ENCODE data around the gene PTPN14.

PTPN14 gene

GRCh38 chr1:214389734-214390133 is 161.7 kb downstream of the PTPN14 start:
- Histone ChIP-seq H3K79me2 (ENCODE audit: control insufficient read depth, insufficient read depth, low read length) (no peaks in the 10 kb centered on the region), H3K79me1 (ENCODE audit: low read length) (no peaks in the 10 kb centered on the region), H3K4ac (ENCODE audit: low read depth, low read length) (no peak overlapping the region), H2AK5ac (ENCODE audit: low read length) (no peak overlapping the region), H3K9ac (ENCODE audit: low read length) (no peak overlapping the region), H3K27me3 (ENCODE audit: insufficient read depth, low read length, poor library complexity) (no peaks in the 10 kb centered on the region), H3K4me1 (ENCODE audit: control insufficient read depth, low read depth, low read length) (no peaks in the 10 kb centered on the region), H3K27ac (ENCODE audit: low read depth, low read length) (no peak overlapping the region), H2BK120ac (ENCODE audit: low read depth, low read length) (no peak overlapping the region), H3K4me2 (ENCODE audit: low read length) (no peak overlapping the region), H3K23ac (ENCODE audit: low read length) (no peak overlapping the region), H2BK5ac (ENCODE audit: low read length) (no peak overlapping the region), H3K36me3 (ENCODE audit: control insufficient read depth, insufficient read depth, low read length) (peaks cover 1% of the 10 kb centered on the region), H3K56ac (ENCODE audit: low read length) (no peak overlapping the region), H3K18ac (ENCODE audit: low read length) (no peak overlapping the region), H4K8ac (ENCODE audit: low read depth, low read length) (no peak overlapping the region), H2BK15ac (replicated peaks; ENCODE audit: low read depth) (no peak overlapping the region), H4K5ac (ENCODE audit: low read length) (no peak overlapping the region), H3K4me3 (ENCODE audit: low read length) (no peak overlapping the region)
- no peak for DNase-seq
- no CpG with 5 or more reads among the region's 4 CpGs for WGBS (ENCODE audit: extremely low coverage, insufficient coverage, low lambda C conversion rate)

GRCh38 chr1:214386747-214387146 is 164.7 kb downstream of the PTPN14 start:
- Histone ChIP-seq H3K9ac (ENCODE audit: low read length) (no peak overlapping the region), H3K4me3 (ENCODE audit: low read length) (no peak overlapping the region), H2BK120ac (ENCODE audit: low read depth, low read length) (no peak overlapping the region), H4K8ac (ENCODE audit: low read depth, low read length) (no peak overlapping the region), H3K4me2 (ENCODE audit: low read length) (no peak overlapping the region), H3K56ac (ENCODE audit: low read length) (peak overlapping the region; percentile 40), H3K79me1 (ENCODE audit: low read length) (peaks cover 5% of the 10 kb centered on the region), H2BK5ac (ENCODE audit: low read length) (no peak overlapping the region), H3K4ac (ENCODE audit: low read depth, low read length) (no peak overlapping the region), H3K4me1 (ENCODE audit: control insufficient read depth, low read depth, low read length) (no peaks in the 10 kb centered on the region), H3K27ac (ENCODE audit: low read depth, low read length) (no peak overlapping the region), H3K23ac (ENCODE audit: low read length) (no peak overlapping the region), H2AK5ac (ENCODE audit: low read length) (no peak overlapping the region), H2BK15ac (replicated peaks; ENCODE audit: low read depth) (no peak overlapping the region), H3K79me2 (ENCODE audit: control insufficient read depth, insufficient read depth, low read length) (peaks cover 3% of the 10 kb centered on the region), H4K5ac (ENCODE audit: low read length) (no peak overlapping the region), H3K27me3 (ENCODE audit: insufficient read depth, low read length, poor library complexity) (no peaks in the 10 kb centered on the region), H3K18ac (ENCODE audit: low read length) (no peak overlapping the region), H3K36me3 (ENCODE audit: control insufficient read depth, insufficient read depth, low read length) (peaks cover 10% of the 10 kb centered on the region)
- no peak for DNase-seq
- WGBS (ENCODE audit: extremely low coverage, insufficient coverage, low lambda C conversion rate) = no CpG with 5 or more reads among the region's 14 CpGs

DNA sequence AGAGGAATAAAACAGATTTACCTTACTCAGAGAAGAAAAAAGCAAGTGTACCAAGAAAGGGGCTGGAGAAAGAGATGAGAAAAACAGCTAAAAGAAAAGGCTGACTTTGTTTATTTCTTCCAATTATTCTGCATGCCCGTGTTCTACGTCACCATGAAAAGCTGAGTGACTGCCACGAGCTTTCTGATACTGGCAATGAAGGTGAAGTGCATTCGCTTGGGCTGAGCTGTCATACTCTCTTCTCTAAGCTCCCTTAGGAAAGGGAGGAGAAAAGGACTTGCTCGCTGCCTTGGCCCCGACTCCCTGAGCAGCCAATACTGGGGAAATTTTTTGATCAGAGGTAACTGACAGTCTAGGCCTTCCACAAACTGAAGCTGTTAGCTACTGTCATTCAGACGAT is 165.1 kb downstream of the PTPN14 start:
- Histone ChIP-seq H3K36me3 (ENCODE audit: control insufficient read depth, insufficient read depth, low read length) (peaks cover 10% of the 10 kb centered on the region), H3K79me1 (ENCODE audit: low read length) (peaks cover 5% of the 10 kb centered on the region)
- no CpG with 5 or more reads among the region's 7 CpGs for WGBS (ENCODE audit: extremely low coverage, insufficient coverage, low lambda C conversion rate)

DNA sequence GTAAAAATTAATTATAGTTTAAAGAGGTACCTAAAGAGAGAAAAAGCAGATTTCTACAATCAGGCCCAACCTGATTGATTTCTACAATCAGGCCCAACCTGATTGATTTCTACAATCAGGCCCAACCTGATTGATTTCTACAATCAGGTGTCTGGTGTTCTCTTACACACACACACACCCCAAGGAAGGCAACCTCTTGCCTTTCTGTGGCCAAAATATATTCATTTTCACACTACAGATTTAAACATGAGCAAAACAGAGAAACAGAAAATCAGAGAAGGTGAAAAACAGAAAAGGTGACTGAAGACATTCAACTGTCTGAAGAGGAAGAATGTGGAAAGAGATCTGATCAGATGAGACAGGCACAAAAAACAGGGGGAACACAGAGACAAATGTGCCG is 166.0 kb downstream of the PTPN14 start:
- WGBS (ENCODE audit: extremely low coverage, insufficient coverage, low lambda C conversion rate) = no CpG with 5 or more reads among the region's 1 CpG
- Histone ChIP-seq H3K23ac (ENCODE audit: low read length) (no peak overlapping the region), H3K9ac (ENCODE audit: low read length) (no peak overlapping the region), H3K18ac (ENCODE audit: low read length) (no peak overlapping the region), H2BK5ac (ENCODE audit: low read length) (no peak overlapping the region), H4K8ac (ENCODE audit: low read depth, low read length) (no peak overlapping the region), H3K36me3 (ENCODE audit: control insufficient read depth, insufficient read depth, low read length) (peaks cover 10% of the 10 kb centered on the region), H3K27me3 (ENCODE audit: insufficient read depth, low read length, poor library complexity) (no peaks in the 10 kb centered on the region), H3K79me1 (ENCODE audit: low read length) (peaks cover 5% of the 10 kb centered on the region), H2AK5ac (ENCODE audit: low read length) (no peak overlapping the region), H2BK120ac (ENCODE audit: low read depth, low read length) (no peak overlapping the region), H4K5ac (ENCODE audit: low read length) (no peak overlapping the region), H3K56ac (ENCODE audit: low read length) (no peak overlapping the region), H3K27ac (ENCODE audit: low read depth, low read length) (no peak overlapping the region), H3K4ac (ENCODE audit: low read depth, low read length) (no peak overlapping the region), H3K4me1 (ENCODE audit: control insufficient read depth, low read depth, low read length) (peaks cover 9% of the 10 kb centered on the region), H3K4me3 (ENCODE audit: low read length) (no peak overlapping the region), H2BK15ac (replicated peaks; ENCODE audit: low read depth) (no peak overlapping the region), H3K4me2 (ENCODE audit: low read length) (no peak overlapping the region), H3K79me2 (ENCODE audit: control insufficient read depth, insufficient read depth, low read length) (peaks cover 3% of the 10 kb centered on the region)
- no peak for DNase-seq

More for the DNA sequence above, 165.1 kb downstream of the PTPN14 start:
- Histone ChIP-seq H4K8ac (ENCODE audit: low read depth, low read length) (no peak overlapping the region), H2AK5ac (ENCODE audit: low read length) (no peak overlapping the region), H3K9ac (ENCODE audit: low read length) (no peak overlapping the region), H3K27me3 (ENCODE audit: insufficient read depth, low read length, poor library complexity) (no peaks in the 10 kb centered on the region), H2BK15ac (replicated peaks; ENCODE audit: low read depth) (no peak overlapping the region), H3K18ac (ENCODE audit: low read length) (no peak overlapping the region), H3K4me1 (ENCODE audit: control insufficient read depth, low read depth, low read length) (peaks cover under 1% of the 10 kb centered on the region), H3K23ac (ENCODE audit: low read length) (no peak overlapping the region), H2BK120ac (ENCODE audit: low read depth, low read length) (no peak overlapping the region), H3K4me3 (ENCODE audit: low read length) (no peak overlapping the region), H3K4ac (ENCODE audit: low read depth, low read length) (no peak overlapping the region), H4K5ac (ENCODE audit: low read length) (no peak overlapping the region), H3K4me2 (ENCODE audit: low read length) (no peak overlapping the region), H3K56ac (ENCODE audit: low read length) (no peak overlapping the region), H3K27ac (ENCODE audit: low read depth, low read length) (no peak overlapping the region), H2BK5ac (ENCODE audit: low read length) (no peak overlapping the region), H3K79me2 (ENCODE audit: control insufficient read depth, insufficient read depth, low read length) (peaks cover 3% of the 10 kb centered on the region)
- no peak for DNase-seq

- no peak overlapping the region for H2AK5ac ChIP-seq (ENCODE audit: low read length)
- DNase-seq = no peak
- no peak overlapping the region for H3K18ac ChIP-seq (ENCODE audit: low read length)
- H3K4ac ChIP-seq (ENCODE audit: low read depth, low read length) = no peak overlapping the region
- H3K4me1 ChIP-seq (ENCODE audit: control insufficient read depth, low read depth, low read length) = peaks cover 13% of the 10 kb centered on the region
- H3K79me1 ChIP-seq (ENCODE audit: low read length) = peaks cover 5% of the 10 kb centered on the region
- no peak overlapping the region for H2BK5ac ChIP-seq (ENCODE audit: low read length)
- H3K27me3 ChIP-seq (ENCODE audit: insufficient read depth, low read length, poor library complexity) = no peaks in the 10 kb centered on the region
- H3K56ac ChIP-seq (ENCODE audit: low read length) = no peak overlapping the region
- no peak overlapping the region for H4K5ac ChIP-seq (ENCODE audit: low read length)
- H3K4me3 ChIP-seq (ENCODE audit: low read length) = no peak overlapping the region
- H3K36me3 ChIP-seq (ENCODE audit: control insufficient read depth, insufficient read depth, low read length) = peaks cover 10% of the 10 kb centered on the region
- H3K23ac ChIP-seq (ENCODE audit: low read length) = no peak overlapping the region
- no CpG with 5 or more reads among the region's 18 CpGs for WGBS (ENCODE audit: extremely low coverage, insufficient coverage, low lambda C conversion rate)
- H4K8ac ChIP-seq (ENCODE audit: low read depth, low read length) = no peak overlapping the region
- H3K4me2 ChIP-seq (ENCODE audit: low read length) = no peak overlapping the region
- H2BK120ac ChIP-seq (ENCODE audit: low read depth, low read length) = no peak overlapping the region
- H3K79me2 ChIP-seq (ENCODE audit: control insufficient read depth, insufficient read depth, low read length) = peaks cover 3% of the 10 kb centered on the region
- H2BK15ac ChIP-seq (replicated peaks; ENCODE audit: low read depth) = no peak overlapping the region
- H3K9ac ChIP-seq (ENCODE audit: low read length) = no peak overlapping the region
- no peak overlapping the region for H3K27ac ChIP-seq (ENCODE audit: low read depth, low read length)
Measured at GRCh38 chr1:214384373-214385079, 166.9 kb downstream of the PTPN14 start.
